HL-60/S4 (cell line): ENCODE data around the gene SYNCRIP.
"Not testable (repeated sequence)": the region's sequence is repeated elsewhere in the genome, so short reads cannot be mapped to it uniquely, and the experiment has no call there.

Source experiments
- in situ Hi-C: fragments of 300-500 bp; cut with MboI; formaldehyde crosslinking; loops from 2 replicates; pipeline ENCODE4 v1.14.3; 2022; ENCODE audit warnings: low sequenced_read_pairs

Gene SYNCRIP

DNA sequence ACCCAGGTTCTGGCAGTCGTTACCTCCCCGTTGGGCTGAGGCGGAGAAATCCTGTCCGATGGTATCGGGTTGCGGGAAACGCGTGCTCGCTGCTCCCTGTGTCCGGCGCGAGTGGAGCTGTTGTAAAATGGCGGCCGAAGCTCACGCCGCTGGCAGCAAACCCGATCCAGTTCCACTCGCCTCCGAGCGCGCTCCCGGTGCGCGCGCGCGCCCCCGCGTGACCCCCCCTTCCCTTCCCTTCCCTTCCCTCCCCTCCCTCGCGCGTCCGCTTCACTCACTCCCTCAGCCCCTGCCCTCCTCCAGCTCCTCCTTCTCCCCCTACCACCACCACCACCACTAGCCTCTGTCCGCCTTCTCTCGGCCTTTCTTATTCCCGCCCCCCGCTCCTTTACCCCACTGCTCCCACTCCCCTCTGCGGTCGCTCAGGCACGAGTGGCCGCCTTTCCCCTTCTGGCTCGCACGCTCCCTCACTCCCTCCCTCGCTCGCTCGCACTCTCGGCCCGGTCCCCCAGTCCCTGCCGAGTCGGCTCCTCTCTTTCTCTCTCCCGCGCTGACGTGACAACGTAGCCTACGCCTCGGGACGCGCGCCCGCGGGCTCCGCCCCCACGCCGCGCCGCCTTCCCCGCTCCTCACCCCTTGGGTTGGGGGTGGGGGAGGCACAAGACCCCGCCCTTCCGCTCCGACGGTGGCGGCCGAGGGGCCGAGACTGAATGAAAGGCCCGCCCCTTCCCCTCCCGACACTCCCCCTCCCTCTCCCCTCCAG, at the start of gene SYNCRIP:
Gene SYNCRIP (minus strand): TSS at position 113 of the 763 bp plus-strand sequence. CDS start 1,447 bp downstream, outside the sequence.
- in situ Hi-C loops: no loop called here

DNA sequence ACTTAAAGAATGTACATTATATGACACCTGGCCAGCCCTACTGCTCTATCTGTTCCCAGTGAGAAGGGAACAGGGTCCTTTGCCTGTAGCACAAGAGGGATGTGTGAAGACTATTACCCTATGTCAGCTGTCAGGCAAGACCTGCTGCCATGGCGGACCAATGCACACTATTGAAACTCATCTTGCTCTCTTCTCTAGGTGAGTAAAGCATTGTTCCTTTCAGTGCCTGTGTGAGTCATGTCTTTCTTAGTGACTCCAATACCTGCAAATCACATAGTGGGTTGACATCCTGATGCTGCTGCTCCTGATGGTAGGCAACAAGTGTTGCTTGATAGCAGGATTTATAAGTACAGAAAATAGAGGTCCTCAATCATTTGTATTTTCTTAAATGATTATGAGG, 48.8 kb upstream of the SYNCRIP start:
- in situ Hi-C loops: no loop called here

DNA sequence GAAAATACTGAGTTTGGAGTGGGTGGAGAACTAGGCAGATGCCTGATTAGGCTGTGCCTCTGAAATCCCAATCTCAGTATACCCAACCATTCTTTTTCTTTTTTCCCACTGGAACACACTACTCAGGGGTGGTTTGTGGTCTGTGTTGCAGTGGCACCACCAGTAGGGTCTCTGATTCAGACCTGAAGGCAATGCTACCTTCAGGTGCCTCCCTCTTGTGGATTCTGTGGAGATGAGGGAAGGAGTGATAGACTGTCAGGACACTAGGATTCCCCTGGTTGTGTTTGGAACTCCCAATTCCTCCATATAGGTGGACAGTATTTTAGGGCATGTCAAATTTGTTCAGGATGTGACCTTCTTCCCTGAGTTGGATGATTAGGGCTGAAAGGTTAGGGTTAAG, 47.4 kb upstream of the SYNCRIP start:
- in situ Hi-C loops: no loop called here

DNA sequence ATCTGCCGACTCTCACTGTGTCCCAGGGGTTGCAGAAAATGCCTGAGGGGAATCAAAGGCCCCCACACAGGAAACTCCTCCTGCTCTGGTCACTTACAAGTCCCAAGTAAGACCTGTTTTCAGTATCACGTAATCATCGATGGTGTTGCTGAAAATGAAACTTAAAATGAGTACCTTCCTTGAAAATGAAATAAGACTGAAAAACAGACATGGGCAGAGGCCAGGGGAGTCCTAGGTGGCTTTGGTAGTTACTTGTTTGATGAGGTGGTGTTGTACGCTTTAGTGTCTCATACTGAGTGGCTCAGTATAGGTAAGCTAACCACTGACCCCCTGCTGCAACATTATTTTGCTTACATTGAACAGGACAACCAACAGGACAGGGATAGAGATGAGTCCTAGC, 43.0 kb upstream of the SYNCRIP start:
- in situ Hi-C loops: no loop called here

DNA sequence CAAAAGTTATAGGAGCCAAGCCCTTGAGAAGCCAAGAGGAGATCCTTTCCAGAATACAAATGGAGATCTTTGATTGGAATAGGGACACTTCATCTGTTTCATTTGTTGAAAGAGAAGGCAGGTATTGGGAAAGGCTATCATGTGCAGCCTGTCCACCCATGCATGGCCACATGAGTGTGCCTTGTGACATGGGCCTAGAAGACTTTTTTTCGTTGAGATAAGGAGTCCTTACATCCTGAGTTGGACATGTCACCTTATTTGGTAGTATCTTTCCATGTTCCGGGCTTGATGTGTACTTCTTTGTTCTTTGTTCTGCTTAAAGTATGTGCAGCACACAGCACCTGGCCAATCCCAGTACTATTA, 42.1 kb upstream of the SYNCRIP start:
- in situ Hi-C loops: no loop called here

DNA sequence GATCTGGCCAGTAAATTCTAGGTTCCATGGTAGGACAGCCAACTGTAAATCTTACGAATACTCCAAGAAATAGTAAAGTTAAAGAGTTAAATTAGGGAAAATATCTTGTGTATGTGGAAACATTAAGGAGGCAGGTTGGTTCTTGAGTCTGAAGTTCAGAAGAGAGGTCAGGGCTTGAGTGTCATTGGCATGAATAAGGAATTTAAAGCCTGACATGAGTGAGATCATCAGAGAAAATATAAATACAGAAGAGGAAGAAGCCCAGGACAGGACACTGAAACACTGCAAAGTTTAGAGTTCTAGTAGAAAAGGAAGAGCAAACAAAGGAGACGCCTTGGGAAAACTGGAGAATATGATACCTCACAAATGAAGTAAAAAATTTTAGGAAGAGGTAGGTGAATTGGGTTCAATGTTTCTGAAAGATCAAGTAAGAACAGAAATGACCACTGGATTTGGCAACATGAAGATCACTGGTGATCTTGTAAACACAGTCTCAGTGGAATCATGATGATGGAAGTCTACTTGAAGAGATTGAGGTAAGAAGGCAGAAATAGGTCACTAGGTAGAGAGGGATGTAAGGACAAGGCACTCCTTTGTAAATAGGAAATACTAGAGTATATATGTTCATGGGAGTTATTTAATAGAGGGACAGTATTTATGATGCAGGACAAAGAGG, 41.6 kb upstream of the SYNCRIP start:
- in situ Hi-C loops: no loop called here

DNA sequence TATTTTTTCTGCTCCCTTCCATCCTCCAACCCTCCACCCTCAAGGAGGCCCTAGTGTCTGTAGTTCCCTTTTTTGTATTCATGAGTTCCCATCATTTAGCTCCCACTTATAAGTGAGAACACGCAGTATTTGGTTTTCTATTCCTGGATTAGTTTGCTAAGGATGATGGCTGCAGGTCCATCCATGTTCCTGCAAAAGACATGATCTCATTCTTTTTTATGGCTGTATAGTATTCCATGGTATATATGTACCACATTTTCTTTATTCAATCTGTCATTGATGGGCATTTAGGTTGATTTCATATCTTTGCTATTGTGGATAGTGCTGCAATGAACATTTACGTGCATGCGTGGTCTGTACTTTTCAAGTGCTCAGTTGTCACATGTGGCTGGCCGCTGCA, 39.2 kb upstream of the SYNCRIP start:
- in situ Hi-C loops: not testable (repeated sequence)

DNA sequence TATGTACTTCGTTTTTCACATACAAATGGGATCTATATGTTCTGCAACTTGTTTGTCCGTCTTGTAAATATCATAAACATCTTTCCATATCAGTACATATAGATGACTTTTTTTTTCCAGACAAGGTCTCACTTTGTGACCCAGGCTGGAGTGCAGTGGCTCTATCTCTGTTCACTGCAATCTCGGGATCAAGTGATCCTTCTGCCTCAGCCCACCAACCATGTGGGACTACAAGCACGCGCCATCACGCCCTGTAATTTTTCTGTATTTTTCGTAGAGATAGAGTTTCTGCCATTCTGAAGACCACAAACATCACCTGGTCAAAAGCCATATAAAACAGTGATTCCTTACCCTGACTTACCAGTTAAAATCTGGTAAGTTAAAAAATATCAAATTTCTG, 37.7 kb upstream of the SYNCRIP start:
- in situ Hi-C loops: no loop called here

DNA sequence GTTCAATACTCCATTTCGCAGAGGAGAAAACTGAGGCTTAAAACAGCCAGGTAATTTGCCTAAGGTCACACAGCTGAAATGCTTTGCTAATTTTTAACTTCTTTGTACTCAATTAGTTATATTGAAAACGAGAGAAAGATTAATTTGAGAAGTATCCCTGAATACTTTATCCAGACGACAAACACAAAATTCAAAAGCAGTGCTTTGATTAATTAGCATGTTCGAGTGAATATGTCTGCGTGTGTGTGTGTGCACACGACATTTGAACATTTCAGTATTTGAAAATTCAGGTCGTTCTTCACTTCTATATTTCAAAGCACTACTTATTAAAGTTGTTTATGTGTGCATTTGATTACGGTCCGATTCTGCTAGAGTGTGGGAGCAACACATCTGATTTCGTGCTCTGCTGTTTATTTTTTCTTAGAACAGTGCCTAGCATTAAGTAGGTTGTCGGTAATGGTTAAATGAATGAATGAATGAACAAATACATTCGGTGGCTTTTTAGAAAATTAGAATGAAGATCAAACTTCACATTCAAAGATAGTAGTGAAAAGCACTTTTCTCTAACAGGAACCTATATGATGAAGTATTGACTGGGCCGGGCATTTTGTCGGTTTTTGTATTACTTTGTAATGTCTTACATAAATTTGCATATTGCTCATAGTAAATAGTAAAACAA, 36.9 kb upstream of the SYNCRIP start:
- in situ Hi-C loops: no loop called here

DNA sequence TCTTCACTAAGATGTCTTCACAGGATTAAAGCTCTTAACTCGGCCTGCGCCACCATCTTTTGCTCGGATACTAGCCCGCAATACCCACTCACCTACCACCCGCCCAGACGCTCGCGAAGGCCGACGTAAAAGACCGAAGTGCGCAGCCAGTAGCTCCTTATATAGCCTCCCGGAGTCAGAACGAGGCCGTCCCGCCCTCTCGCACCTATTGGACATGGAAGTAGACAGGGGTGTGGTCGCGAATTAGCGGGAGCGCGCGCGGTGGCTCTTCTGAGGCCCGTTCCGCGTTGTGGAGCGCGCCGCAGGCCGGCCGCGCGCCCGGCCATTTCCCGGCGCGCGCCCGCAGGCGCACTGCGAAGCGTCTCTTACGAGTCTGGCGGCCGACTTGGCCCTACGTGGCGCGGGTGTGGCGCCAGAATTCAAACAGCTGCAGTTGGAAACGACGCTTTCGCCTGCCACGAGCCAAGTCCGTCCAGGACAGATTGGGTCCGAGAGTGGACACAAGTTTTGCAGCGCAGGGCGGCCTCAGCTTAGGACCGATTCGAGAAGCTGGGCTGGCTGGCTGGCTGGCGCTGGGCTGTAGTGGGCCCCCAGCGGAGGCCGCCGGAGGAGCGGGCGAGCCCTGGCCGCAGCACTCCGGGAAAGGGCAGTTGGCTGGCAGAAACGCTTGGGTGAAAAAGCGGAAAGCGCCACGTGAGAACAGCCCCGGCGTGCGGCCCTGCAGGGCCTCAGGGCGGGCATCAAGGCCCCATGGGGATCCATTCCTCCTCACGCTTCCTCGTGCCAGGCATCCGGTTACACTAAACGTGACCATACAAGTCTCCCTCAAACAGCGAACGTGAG, 36.1 kb upstream of the SYNCRIP start:
- in situ Hi-C loops: no loop called here

DNA sequence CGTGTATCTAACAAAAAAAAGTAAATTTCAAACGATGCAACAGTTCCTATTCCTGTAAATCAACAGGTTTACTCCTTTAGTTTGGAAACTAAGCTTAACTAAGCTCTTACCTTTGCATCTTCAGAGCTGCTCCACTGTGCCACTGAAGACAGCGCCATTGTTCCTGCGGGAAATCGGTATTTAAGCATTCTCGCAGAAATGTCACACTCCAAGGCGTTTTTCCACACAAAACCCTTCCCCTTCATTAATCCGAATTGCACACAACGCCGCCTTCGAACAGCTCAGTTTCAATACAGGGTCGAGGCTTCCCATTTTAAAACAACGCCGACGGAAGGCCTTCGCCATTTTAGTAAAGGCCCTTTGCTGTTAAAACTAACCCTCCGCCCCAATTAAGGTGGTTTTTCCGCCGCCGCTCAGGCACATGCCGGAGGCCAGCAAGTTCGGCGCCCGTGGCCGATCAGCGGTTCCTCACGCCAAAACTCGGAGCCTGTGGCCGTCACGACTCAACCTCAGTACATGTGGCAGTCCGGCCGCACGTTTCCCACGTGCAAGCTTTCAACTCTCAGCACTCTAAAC, 35.4 kb upstream of the SYNCRIP start:
- in situ Hi-C loops: no loop called here

DNA sequence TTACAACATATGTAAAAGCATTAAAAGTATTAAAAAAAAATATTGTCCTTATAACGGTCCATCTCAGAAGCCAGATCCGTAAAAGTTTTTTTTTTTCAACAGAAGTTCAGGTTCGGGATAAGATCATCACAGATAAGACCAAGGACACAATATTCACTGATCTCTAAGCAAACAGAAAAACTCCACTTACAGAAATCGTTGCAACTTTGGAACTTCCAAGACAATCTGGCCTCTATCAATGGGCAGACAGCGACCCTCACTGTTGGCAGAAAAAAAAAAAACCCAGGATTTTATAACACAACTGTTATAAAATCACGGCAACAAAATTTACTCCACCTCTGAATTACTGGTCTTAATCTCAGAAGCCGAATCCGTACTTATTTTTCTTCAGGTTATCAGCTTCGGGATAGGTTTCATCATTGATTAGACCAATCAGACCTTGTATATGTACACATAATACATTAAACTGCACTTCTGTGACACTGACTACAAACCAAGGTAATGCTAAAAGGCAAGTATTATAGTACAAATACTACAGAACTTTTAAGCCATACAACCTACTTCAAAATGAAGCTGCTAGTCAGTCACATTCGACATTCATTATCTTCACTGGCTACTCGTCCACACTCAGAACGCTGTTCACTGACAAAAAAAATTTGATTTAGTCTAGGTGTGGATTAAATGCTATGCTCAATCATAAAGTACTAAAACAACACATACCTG, 34.7 kb upstream of the SYNCRIP start:
- in situ Hi-C loops: no loop called here

DNA sequence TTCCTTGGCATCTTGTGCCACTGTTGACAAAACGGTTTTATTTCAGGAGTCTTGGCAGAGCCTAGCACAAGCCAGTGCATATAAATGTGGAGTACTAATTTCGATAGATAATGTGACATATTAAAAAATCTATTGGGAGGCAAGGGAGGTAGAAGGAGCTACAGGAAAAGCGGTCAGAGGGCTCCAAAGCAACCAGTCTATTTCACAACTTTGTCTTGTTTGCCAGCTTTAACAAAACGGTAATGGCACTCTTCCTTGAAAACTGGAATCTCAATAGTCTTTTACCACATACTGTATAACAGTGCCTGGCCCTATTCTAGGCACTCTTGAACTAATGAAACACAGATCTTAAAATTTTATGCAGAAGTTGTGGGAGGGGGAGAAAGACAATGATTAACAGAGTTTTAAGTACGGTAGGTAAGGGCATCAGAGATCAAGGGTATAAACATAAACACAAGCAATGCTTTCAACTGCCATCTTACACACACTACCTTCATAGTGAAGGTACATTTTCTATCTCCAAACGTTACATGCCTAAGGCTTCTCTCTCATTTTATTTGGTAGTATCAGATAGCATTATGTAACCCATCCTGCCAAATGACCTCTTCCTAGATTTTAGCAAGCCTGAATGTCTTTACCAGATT, 33.5 kb upstream of the SYNCRIP start:
- in situ Hi-C loops: no loop called here

DNA sequence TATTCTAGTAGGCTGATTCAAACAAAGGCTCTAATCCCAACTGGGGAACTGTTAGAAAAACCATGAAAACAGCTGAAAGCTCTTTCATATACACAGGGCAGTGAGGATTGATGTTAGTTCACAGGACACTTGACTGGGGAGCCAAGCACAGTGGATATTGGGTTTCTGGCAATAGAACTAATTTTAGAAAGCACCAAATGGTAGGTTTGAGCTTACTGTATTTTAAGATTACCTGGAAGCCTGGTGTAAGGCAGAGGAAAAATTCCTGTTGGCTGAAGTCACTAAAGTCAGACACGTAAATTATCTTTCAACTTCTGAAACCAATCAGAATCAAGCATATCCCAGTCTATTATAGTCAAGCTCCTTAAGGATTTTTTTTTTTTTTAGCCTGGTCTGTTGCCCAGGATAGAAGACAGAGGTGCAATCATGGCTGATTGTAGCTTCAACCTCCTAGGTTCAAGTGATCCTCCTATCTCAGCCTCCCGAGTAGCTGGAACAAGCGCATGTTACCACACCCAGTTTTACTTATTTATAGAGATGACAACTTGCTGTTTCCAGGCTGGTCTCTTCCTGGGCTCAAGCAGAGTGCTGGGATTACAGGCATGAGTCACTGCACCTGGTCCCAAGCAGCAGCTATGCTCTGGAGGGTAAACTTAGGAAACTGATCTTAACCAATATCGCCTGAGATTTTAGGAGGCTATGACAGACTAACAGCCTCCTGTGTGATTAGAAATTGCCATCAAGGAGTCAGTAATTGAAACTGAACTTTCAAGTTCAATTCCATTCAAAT, 32.5 kb upstream of the SYNCRIP start:
- in situ Hi-C loops: no loop called here

DNA sequence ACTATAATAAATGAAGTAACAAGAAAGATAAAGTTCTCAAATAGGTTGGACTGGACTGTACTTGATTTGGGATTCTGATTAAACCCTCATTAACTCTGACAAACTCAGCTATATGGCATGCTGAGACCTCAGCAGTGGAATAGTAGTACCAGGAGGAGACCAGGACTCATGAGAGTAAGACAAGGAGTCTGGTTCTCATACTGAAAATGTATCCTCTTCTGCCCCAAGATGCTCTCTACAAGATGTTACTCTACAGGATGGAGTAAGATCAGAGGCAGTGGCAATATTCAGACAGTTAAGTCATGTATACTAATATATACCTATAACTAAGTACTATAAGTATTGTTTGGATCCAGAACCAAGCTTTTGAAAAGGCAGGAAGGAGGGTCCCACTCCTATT, 31.9 kb upstream of the SYNCRIP start:
- in situ Hi-C loops: no loop called here

DNA sequence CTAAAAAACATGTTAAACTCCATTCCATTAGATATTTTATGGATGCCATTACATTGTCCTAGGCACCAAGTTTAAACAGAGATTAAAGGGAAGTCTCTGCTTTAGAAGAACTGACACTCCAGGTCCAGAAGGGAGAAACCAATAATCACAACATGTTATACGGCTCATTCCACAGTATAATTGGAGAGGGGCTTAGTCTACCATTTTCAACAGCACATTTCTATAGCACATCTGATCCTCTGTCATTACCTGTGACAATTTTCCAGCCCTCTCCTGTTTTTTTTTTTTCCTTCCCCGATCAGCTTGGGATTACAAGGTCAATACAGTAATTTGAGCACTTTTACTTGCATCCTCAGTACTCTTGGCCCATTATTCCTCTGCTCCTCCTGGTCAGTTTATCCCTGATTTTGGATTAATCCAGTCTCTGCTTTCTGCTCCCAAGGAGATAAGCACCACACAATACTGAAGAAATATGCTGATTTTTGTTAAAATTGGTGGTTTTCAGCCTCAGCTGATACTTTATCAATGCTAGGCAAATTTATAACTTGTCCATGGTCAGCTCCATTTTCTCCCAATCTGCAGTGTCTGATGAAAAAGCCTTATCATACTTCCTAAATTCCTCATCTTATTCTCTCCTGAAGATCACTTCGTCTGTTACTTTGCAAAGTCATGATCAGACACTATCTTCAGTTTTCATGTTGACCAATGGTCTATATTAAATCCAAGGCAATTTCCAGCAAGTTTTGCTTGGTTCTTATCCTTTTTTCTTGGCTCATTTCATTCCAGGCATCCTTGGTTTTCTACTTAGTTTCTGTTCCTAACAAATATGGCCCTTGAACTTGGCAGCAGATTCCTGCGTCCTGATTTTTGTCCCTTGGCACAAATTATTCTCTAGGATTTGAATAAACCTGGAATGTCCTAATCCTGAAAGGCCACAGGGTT, 30.8 kb upstream of the SYNCRIP start:
- in situ Hi-C loops: no loop called here

DNA sequence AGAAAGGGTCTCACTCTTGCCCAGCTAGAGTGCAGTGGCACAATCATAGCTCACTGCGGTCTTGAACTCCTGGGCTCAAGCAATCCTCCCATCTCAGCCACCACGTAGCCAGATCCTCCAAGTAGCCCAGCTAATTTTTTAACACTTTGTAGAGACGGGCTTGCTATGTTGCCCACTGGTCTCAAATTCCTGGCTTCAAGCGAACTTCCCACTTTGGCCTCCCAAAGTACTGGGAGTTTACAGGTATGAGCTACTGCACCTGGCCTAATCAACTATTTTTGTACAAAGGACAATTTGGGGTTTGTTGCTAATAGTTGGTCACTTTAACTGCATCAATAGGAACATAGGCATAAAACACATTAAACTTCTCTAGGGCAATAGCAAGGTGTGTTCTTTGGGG, 29.9 kb upstream of the SYNCRIP start:
- in situ Hi-C loops: no loop called here

DNA sequence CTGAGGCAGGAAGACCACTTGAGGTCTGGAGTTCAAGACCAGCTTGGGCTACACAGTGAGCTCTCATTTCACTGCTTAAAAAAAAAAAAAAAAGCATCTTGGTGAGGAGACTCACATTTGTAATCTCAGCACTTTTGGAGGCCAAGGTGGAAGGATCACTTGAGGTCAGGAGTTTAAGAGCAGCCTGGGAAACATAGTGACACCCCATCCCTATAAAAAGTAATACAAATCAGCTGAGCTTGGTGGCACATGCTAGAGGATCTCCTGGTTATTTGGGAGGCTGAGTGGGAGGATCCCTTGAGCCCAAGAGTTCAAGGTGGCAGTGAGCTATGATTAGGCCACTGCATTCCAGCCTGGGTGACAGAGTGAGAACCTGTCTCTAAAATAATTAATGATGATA, 29.4 kb upstream of the SYNCRIP start:
- in situ Hi-C loops: no loop called here
